HCT116 (cell line): ENCODE measurements around the gene SLC16A7. TPM values are rescaled to one million over a fixed set of nuclear protein-coding genes. Genes with fewer than 3 reads are reported as not detected.

ENCODE experiments used
- ATAC-seq: fragments of 200-7000 bp; cut with Tn5 transposase; 2 replicates; pipeline ENCODE4 v1.9.1; 2020; ENCODE audit warnings: mild to moderate bottlenecking, moderate library complexity
- BruUV-seq: library from RNA; stranded (reverse); fragments of 400-500 nt; replicated peaks from 2 replicates; lab custom pipeline; 2021; lab: Mats Ljungman, UMichigan
- CTCF ChIA-PET: fragments of 300-600 bp; sonication (Branson Sonifier 250); formaldehyde crosslinking; loops from one replicate; lab custom pipeline; 2021; ENCODE audit warnings: antibody characterized with exemption; lab: Charles Lee
- POLR2A ChIA-PET: fragments of 300-600, 350-600 bp; sonication (Branson Sonifier 250); formaldehyde crosslinking; loops from one replicate; lab custom pipeline; 2021; ENCODE audit warnings: antibody characterized with exemption; lab: Charles Lee
- RAD21 ChIA-PET, 2 experiments: fragments of 300-600 bp; sonication (Branson Sonifier 250); formaldehyde crosslinking; loops; one replicate each; lab custom pipeline; 2023; ENCODE audit warnings: low total read pairs in 2 of 2; ENCODE audit not compliant: uncharacterized antibody in 2 of 2, unreplicated experiment in 2 of 2, low non-redundant PET in 1 of 2; lab: Charles Lee
- DNase-seq: peaks from one replicate; pipeline ENCODE4 v3.0.0-alpha.2; 2010; ENCODE audit warnings: low read depth, low spot score
- H2AFZ ChIP-seq: fragments of 200-600 bp; shearing (Covaris generic), sonication (generic); 2 replicates; pipeline ENCODE4 v1.6.1; 2017; ENCODE audit warnings: low read depth, mixed run types, mixed read lengths, antibody characterized with exemption, low read length; ENCODE audit not compliant: poor library complexity, severe bottlenecking
- H3K27ac ChIP-seq: 2 replicates; pipeline ENCODE4 v1.5.1; 2012; ENCODE audit warnings: low read depth, low read length
- H3K27me3 ChIP-seq: fragments of 200-600 bp; sonication (generic); 2 replicates; pipeline ENCODE4 v1.6.1; 2016; ENCODE audit warnings: mixed run types, low read length, mixed read lengths; ENCODE audit not compliant: insufficient read depth
- H3K36me3 ChIP-seq, 2 experiments: fragments of 200-500 bp in 1 of 2; fragments of 200-600 bp in 1 of 2; sonication (Bioruptor generic) in 1 of 2; sonication (generic) in 1 of 2; 2 replicates each; pipeline versions ENCODE4 v1.5.1 to v1.6.1; 2014 to 2016; ENCODE audit warnings: low read length in 2 of 2, inconsistent platforms in 1 of 2, mixed read lengths in 1 of 2, mixed run types in 1 of 2; ENCODE audit not compliant: insufficient read depth in 2 of 2, control insufficient read depth in 1 of 2
- H3K4me1 ChIP-seq, 2 experiments: fragments of 200-600 bp in 1 of 2; sonication (generic) in 1 of 2; 2 replicates each; pipeline versions ENCODE4 v1.5.1 to v1.6.1; 2012 to 2017; ENCODE audit warnings: low read length in 2 of 2, inconsistent platforms in 1 of 2, mild to moderate bottlenecking in 1 of 2, mixed read lengths in 1 of 2, mixed run types in 1 of 2, moderate library complexity in 1 of 2; ENCODE audit not compliant: insufficient read depth in 2 of 2, control insufficient read depth in 1 of 2
- H3K4me2 ChIP-seq: fragments of 200-600 bp; sonication (generic); 2 replicates; pipeline ENCODE4 v1.6.1; 2017; ENCODE audit warnings: mixed run types, low read length, mixed read lengths
- H3K4me3 ChIP-seq, 2 experiments: fragments of 200-600 bp in 1 of 2; sonication (generic) in 1 of 2; replicated peaks in 1 of 2; 2 replicates each; pipeline ENCODE4 v1.5.1; 2011 to 2016; ENCODE audit warnings: low read length in 2 of 2, control low read depth in 1 of 2, low read depth in 1 of 2, mild to moderate bottlenecking in 1 of 2, mixed read lengths in 1 of 2, mixed run types in 1 of 2
- H3K79me2 ChIP-seq: fragments of 200-600 bp; sonication (generic); 2 replicates; pipeline ENCODE4 v1.6.1; 2017; ENCODE audit warnings: mild to moderate bottlenecking, mixed run types, low read length, moderate library complexity, mixed read lengths; ENCODE audit not compliant: insufficient read depth
- H3K9ac ChIP-seq: fragments of 200-600 bp; sonication (generic); 2 replicates; pipeline ENCODE4 v1.6.1; 2016; ENCODE audit warnings: low read length, mixed read lengths
- H3K9me2 ChIP-seq: fragments of 200-600 bp; sonication (generic), shearing (Covaris generic); 2 replicates; pipeline ENCODE4 v1.6.1; 2017; ENCODE audit warnings: mixed run types, mild to moderate bottlenecking, moderate library complexity; ENCODE audit not compliant: insufficient read depth
- H3K9me3 ChIP-seq, 2 experiments: fragments of 200-500 bp in 1 of 2; fragments of 200-600 bp in 1 of 2; sonication (Bioruptor generic) in 1 of 2; sonication (generic) in 1 of 2; 2 replicates each; pipeline ENCODE4 v1.6.1; 2014 to 2017; ENCODE audit warnings: low read length in 2 of 2, mixed read lengths in 2 of 2, inconsistent platforms in 1 of 2, low read depth in 1 of 2, mild to moderate bottlenecking in 1 of 2, mixed run types in 1 of 2, moderate library complexity in 1 of 2; ENCODE audit not compliant: control insufficient read depth in 1 of 2, insufficient read depth in 1 of 2
- H4K20me1 ChIP-seq: fragments of 200-600 bp; sonication (generic), shearing (Covaris generic); 2 replicates; pipeline ENCODE4 v1.6.1; 2017; ENCODE audit warnings: mixed run types, mild to moderate bottlenecking, moderate library complexity; ENCODE audit not compliant: insufficient read depth
- CBX3 ChIP-seq: IDR thresholded peaks from 2 replicates; pipeline ENCODE4 v1.6.1; 2012; ENCODE audit warnings: low read depth
- CEBPB ChIP-seq: IDR thresholded peaks from 2 replicates; pipeline ENCODE4 v1.6.1; 2012; ENCODE audit warnings: low read depth
- EZH2 ChIP-seq: fragments of 200-600 bp; sonication (generic); IDR thresholded peaks from 2 replicates; pipeline ENCODE4 v1.6.1; 2017; ENCODE audit warnings: antibody characterized with exemption, mixed run types
- POLR2AphosphoS5 ChIP-seq: IDR thresholded peaks from 2 replicates; pipeline ENCODE4 v1.6.1; 2011; ENCODE audit warnings: mild to moderate bottlenecking, low read depth, low read length, moderate library complexity
- RAD21 ChIP-seq: IDR thresholded peaks from 2 replicates; pipeline ENCODE4 v1.6.1; 2012; ENCODE audit warnings: low read depth, mild to moderate bottlenecking
- intact Hi-C: fragments of 100-400 bp; cut with micrococcal nuclease; formaldehyde crosslinking; loops from 2 replicates; pipeline ENCODE4 v1.10.0; 2022
- total RNA-seq: library from RNA; stranded (reverse); gene quantifications from one replicate; pipeline ENCODE4 v1.2.1, GENCODE V29; 2021; ENCODE audit not compliant: unreplicated experiment

Gene SLC16A7
- total RNA-seq, 1 experiment from 2014 or later: 10.0 TPM

- Histone ChIP-seq H4K20me1 (no peaks in the 10 kb centered on the region), H3K9ac (no peak overlapping the region), H2AFZ (no peak overlapping the region), H3K4me1 (no peaks in the 10 kb centered on the region), H3K27ac (no peak overlapping the region), H3K9me2 (no peaks in the 10 kb centered on the region), H3K27me3 (no peaks in the 10 kb centered on the region), H3K79me2 (no peaks in the 10 kb centered on the region), H3K9me3 (no peaks in the 10 kb centered on the region), H3K36me3 (no peaks in the 10 kb centered on the region), H3K4me3 (no peak overlapping the region), H3K4me2 (no peak overlapping the region)
- ChIA-PET POLR2A (no interaction called here), RAD21 (no interaction called here), CTCF (no interaction called here)
- ATAC-seq (no peak), DNase-seq (no peak)
- intact Hi-C loops: no loop called here
- no peak for TF ChIP-seq CBX3
- TF ChIP-seq EZH2: no peak
- no peak for TF ChIP-seq CEBPB
- BruUV-seq: no TSS peak
Observed at GRCh38 chr12:59724011-59724695, 128.3 kb downstream of the SLC16A7 start.

- TF ChIP-seq EZH2 (no peak), POLR2AphosphoS5 (no peak), RAD21 (no peak)
- Histone ChIP-seq H3K4me1 (peaks cover 3 to 7% of the 10 kb centered on the region in 2 experiments; a peak in 3 of 4 replicates), H3K79me2 (no peaks in the 10 kb centered on the region), H4K20me1 (no peaks in the 10 kb centered on the region), H3K36me3 (no peaks in the 10 kb centered on the region), H3K4me3 (no peak overlapping the region), H3K4me2 (no peak overlapping the region), H3K9me3 (no peaks in the 10 kb centered on the region), H3K9me2 (no peaks in the 10 kb centered on the region), H2AFZ (no peak overlapping the region), H3K9ac (no peak overlapping the region), H3K27me3 (no peaks in the 10 kb centered on the region), H3K27ac (no peak overlapping the region)
- ChIA-PET POLR2A (no interaction called here), RAD21 (no interaction called here), CTCF (no interaction called here)
- ATAC-seq: no peak
- BruUV-seq: no TSS peak
- intact Hi-C loops: no loop called here
- no peak for DNase-seq
Observed at GRCh38 chr12:59733200-59733599, 137.4 kb downstream of the SLC16A7 start.
